CMK (cell line): Measurements from ENCODE around the gene ELOA2.
"Not testable (repeated sequence)": the region's sequence is repeated elsewhere in the genome, so short reads cannot be mapped to it uniquely, and the experiment has no call there.

ENCODE experiments used
- DNase-seq: peaks from one replicate; pipeline ENCODE4 v3.0.0-alpha.2; 2010; ENCODE audit warnings: low read depth

Gene ELOA2

GRCh38 chr18:47035156-47035671, at the start of gene ELOA2:
Gene ELOA2 (minus strand): TSS chr18:47035621. CDS start chr18:47035264, 357 bp downstream.
- DNase-seq = no peak

- no peak for DNase-seq
Measured at GRCh38 chr18:47081578-47081977, 46.2 kb upstream of the ELOA2 start.

GRCh38 chr18:47080872-47081271, 45.5 kb upstream of the ELOA2 start:
- DNase-seq = no peak

GRCh38 chr18:47077111-47077510, 41.7 kb upstream of the ELOA2 start:
- DNase-seq = no peak

GRCh38 chr18:47075098-47075883, 39.9 kb upstream of the ELOA2 start:
- DNase-seq = no peak

- DNase-seq = no peak
Measured at GRCh38 chr18:47067648-47068047, 32.2 kb upstream of the ELOA2 start.

GRCh38 chr18:47063096-47063495, 27.7 kb upstream of the ELOA2 start:
- no peak for DNase-seq

- DNase-seq = no peak
Measured at GRCh38 chr18:47062471-47062870, 27.1 kb upstream of the ELOA2 start.

GRCh38 chr18:47054369-47054768, 18.9 kb upstream of the ELOA2 start:
- no peak for DNase-seq

- DNase-seq = no peak
Measured at GRCh38 chr18:47050468-47050867, 15.0 kb upstream of the ELOA2 start.

GRCh38 chr18:47040982-47041381, 5.6 kb upstream of the ELOA2 start:
- DNase-seq = no peak

- DNase-seq = no peak
Measured at GRCh38 chr18:47036927-47037578, 1.6 kb upstream of the ELOA2 start.

- no peak for DNase-seq
Measured at GRCh38 chr18:47036298-47036874, 965 bp upstream of the ELOA2 start.

GRCh38 chr18:47034591-47034990, 830 bp downstream of the ELOA2 start:
- not testable (repeated sequence) for DNase-seq

GRCh38 chr18:47032945-47033344, 2.5 kb downstream of the ELOA2 start:
- DNase-seq = no peak

GRCh38 chr18:47030887-47031286, 4.5 kb downstream of the ELOA2 start:
- not testable (repeated sequence) for DNase-seq

GRCh38 chr18:47029684-47030353, 5.6 kb downstream of the ELOA2 start:
- not testable (repeated sequence) for DNase-seq

- DNase-seq = not testable (repeated sequence)
Measured at GRCh38 chr18:47028738-47029137, 6.7 kb downstream of the ELOA2 start.

- not testable (repeated sequence) for DNase-seq
Measured at GRCh38 chr18:47025557-47026174, 9.8 kb downstream of the ELOA2 start.

GRCh38 chr18:47023769-47024465, 11.5 kb downstream of the ELOA2 start:
- DNase-seq = not testable (repeated sequence)

- not testable (repeated sequence) for DNase-seq
Measured at GRCh38 chr18:47022821-47023220, 12.6 kb downstream of the ELOA2 start.
